ENCODE measurements around the gene SEMA3F.

SEMA3F gene

GRCh38 chr3:50185230-50185629 lies 30.1 kb downstream of the SEMA3F start:
- H3K4me1 Mint-ChIP-seq, result no peaks in the 10 kb centered on the region
- no peaks in the 10 kb centered on the region for H3K9me3 Mint-ChIP-seq
- no peak for DNase-seq (ENCODE audit: low spot score in 2 of 2)
- H3K27me3 Mint-ChIP-seq, result peaks cover 12% of the 10 kb centered on the region
- H3K27ac Mint-ChIP-seq (ENCODE audit: low read depth), result no peak overlapping the region
- no peak for ATAC-seq (replicated peaks; ENCODE audit: extremely low read depth, poor library complexity, severe bottlenecking)
- no peak overlapping the region for H3K4me3 Mint-ChIP-seq
- H3K36me3 Mint-ChIP-seq (ENCODE audit: insufficient read depth), result no peaks in the 10 kb centered on the region

GRCh38 chr3:50186096-50186495 lies 31.0 kb downstream of the SEMA3F start:
- Mint-ChIP-seq H3K27me3 (peaks cover 12% of the 10 kb centered on the region), H3K27ac (ENCODE audit: low read depth) (no peak overlapping the region), H3K4me3 (no peak overlapping the region), H3K9me3 (no peaks in the 10 kb centered on the region), H3K4me1 (no peaks in the 10 kb centered on the region), H3K36me3 (ENCODE audit: insufficient read depth) (no peaks in the 10 kb centered on the region)
- no peak for ATAC-seq (replicated peaks; ENCODE audit: extremely low read depth, poor library complexity, severe bottlenecking)
- DNase-seq (ENCODE audit: low spot score in 2 of 2), result no peak

- ATAC-seq (replicated peaks; ENCODE audit: extremely low read depth, poor library complexity, severe bottlenecking) (no peak), DNase-seq (ENCODE audit: low spot score in 2 of 2) (no peak)
- Mint-ChIP-seq H3K27ac (ENCODE audit: low read depth) (no peak overlapping the region), H3K36me3 (ENCODE audit: insufficient read depth) (peaks cover 1% of the 10 kb centered on the region), H3K27me3 (peaks cover 12% of the 10 kb centered on the region), H3K4me1 (no peaks in the 10 kb centered on the region), H3K9me3 (no peaks in the 10 kb centered on the region), H3K4me3 (no peak overlapping the region)
These were observed 32.6 kb downstream of the SEMA3F start for GRCh38 chr3:50187750-50188149.

- ATAC-seq (replicated peaks; ENCODE audit: extremely low read depth, poor library complexity, severe bottlenecking) (no peak), DNase-seq (ENCODE audit: low spot score in 2 of 2) (no peak)
- peaks cover 2% of the 10 kb centered on the region for H3K4me1 Mint-ChIP-seq
- H3K36me3 Mint-ChIP-seq (ENCODE audit: insufficient read depth), result peaks cover 1% of the 10 kb centered on the region
- no peak overlapping the region for H3K4me3 Mint-ChIP-seq
- peaks cover 1% of the 10 kb centered on the region for H3K27me3 Mint-ChIP-seq
- no peaks in the 10 kb centered on the region for H3K9me3 Mint-ChIP-seq
- no peak overlapping the region for H3K27ac Mint-ChIP-seq (ENCODE audit: low read depth)
These were observed 34.1 kb downstream of the SEMA3F start for GRCh38 chr3:50189274-50189673.

GRCh38 chr3:50189989-50190388 lies 34.9 kb downstream of the SEMA3F start:
- ATAC-seq (replicated peaks; ENCODE audit: extremely low read depth, poor library complexity, severe bottlenecking), result no peak
- Mint-ChIP-seq H3K4me1 (peaks cover 6% of the 10 kb centered on the region), H3K27ac (ENCODE audit: low read depth) (no peak overlapping the region), H3K4me3 (no peak overlapping the region), H3K9me3 (no peaks in the 10 kb centered on the region), H3K36me3 (ENCODE audit: insufficient read depth) (peaks cover 4% of the 10 kb centered on the region), H3K27me3 (no peaks in the 10 kb centered on the region)
- DNase-seq (ENCODE audit: low spot score in 2 of 2), result no peak

- Mint-ChIP-seq H3K4me3 (no peak within 1 kb of the TSS), H3K9me3 (no peaks in the 10 kb centered on the region), H3K4me1 (peaks cover 6% of the 10 kb centered on the region), H3K27ac (ENCODE audit: low read depth) (no peak within 1 kb of the TSS), H3K27me3 (no peaks in the 10 kb centered on the region), H3K36me3 (ENCODE audit: insufficient read depth) (peaks cover 4% of the 10 kb centered on the region)
- no peak for DNase-seq (ENCODE audit: low spot score in 2 of 2)
- ATAC-seq (replicated peaks; ENCODE audit: extremely low read depth, poor library complexity, severe bottlenecking), result no peak
These were observed 36.0 kb downstream of the SEMA3F start, which contains the start of gene GNAT1 for GRCh38 chr3:50190936-50191660. TSS of gene GNAT1 (plus strand) at chr3:50191610. CDS start at chr3:50191726, 116 bp downstream.

GRCh38 chr3:50192124-50192523 lies 37.0 kb downstream of the SEMA3F start:
- no peak overlapping the region for H3K4me3 Mint-ChIP-seq
- H3K9me3 Mint-ChIP-seq, result no peaks in the 10 kb centered on the region
- no peak for ATAC-seq (replicated peaks; ENCODE audit: extremely low read depth, poor library complexity, severe bottlenecking)
- no peak overlapping the region for H3K27ac Mint-ChIP-seq (ENCODE audit: low read depth)
- no peak for DNase-seq (ENCODE audit: low spot score in 2 of 2)
- H3K27me3 Mint-ChIP-seq, result no peaks in the 10 kb centered on the region
- H3K4me1 Mint-ChIP-seq, result peaks cover 6% of the 10 kb centered on the region
- H3K36me3 Mint-ChIP-seq (ENCODE audit: insufficient read depth), result peaks cover 4% of the 10 kb centered on the region

- Mint-ChIP-seq H3K4me1 (peaks cover 6% of the 10 kb centered on the region), H3K9me3 (no peaks in the 10 kb centered on the region), H3K27ac (ENCODE audit: low read depth) (no peak overlapping the region), H3K4me3 (no peak overlapping the region), H3K36me3 (ENCODE audit: insufficient read depth) (peaks cover 4% of the 10 kb centered on the region), H3K27me3 (no peaks in the 10 kb centered on the region)
- ATAC-seq (replicated peaks; ENCODE audit: extremely low read depth, poor library complexity, severe bottlenecking) (no peak), DNase-seq (ENCODE audit: low spot score in 2 of 2) (peak; percentile 82 to 88)
These were observed 37.6 kb downstream of the SEMA3F start for GRCh38 chr3:50192689-50193141.

- Mint-ChIP-seq H3K9me3 (no peaks in the 10 kb centered on the region), H3K36me3 (ENCODE audit: insufficient read depth) (peaks cover 4% of the 10 kb centered on the region), H3K27me3 (peaks cover 1% of the 10 kb centered on the region), H3K4me1 (peaks cover 6% of the 10 kb centered on the region), H3K4me3 (no peak overlapping the region), H3K27ac (ENCODE audit: low read depth) (no peak overlapping the region)
- ATAC-seq (replicated peaks; ENCODE audit: extremely low read depth, poor library complexity, severe bottlenecking), result no peak
- DNase-seq (ENCODE audit: low spot score in 2 of 2), result no peak
These were observed 38.2 kb downstream of the SEMA3F start for GRCh38 chr3:50193286-50193685.

- DNase-seq (ENCODE audit: low spot score in 2 of 2) (no peak), ATAC-seq (replicated peaks; ENCODE audit: extremely low read depth, poor library complexity, severe bottlenecking) (no peak)
- Mint-ChIP-seq H3K36me3 (ENCODE audit: insufficient read depth) (peaks cover 4% of the 10 kb centered on the region), H3K4me1 (peaks cover 6% of the 10 kb centered on the region), H3K27ac (ENCODE audit: low read depth) (no peak overlapping the region), H3K27me3 (peaks cover 6% of the 10 kb centered on the region), H3K9me3 (no peaks in the 10 kb centered on the region), H3K4me3 (peak overlapping the region; percentile 38)
These were observed 38.6 kb downstream of the SEMA3F start for GRCh38 chr3:50193746-50194127.

- peak overlapping the region; percentile 38 for H3K4me3 Mint-ChIP-seq
- DNase-seq (ENCODE audit: low spot score in 2 of 2) (peak; percentile 81), ATAC-seq (replicated peaks; ENCODE audit: extremely low read depth, poor library complexity, severe bottlenecking) (peak; percentile 89)
- H3K27ac Mint-ChIP-seq (ENCODE audit: low read depth), result peak overlapping the region; percentile 68
- peaks cover 11% of the 10 kb centered on the region for H3K27me3 Mint-ChIP-seq
- peaks cover 4% of the 10 kb centered on the region for H3K36me3 Mint-ChIP-seq (ENCODE audit: insufficient read depth)
- H3K9me3 Mint-ChIP-seq, result no peaks in the 10 kb centered on the region
- peaks cover 6% of the 10 kb centered on the region for H3K4me1 Mint-ChIP-seq
These were observed 39.2 kb downstream of the SEMA3F start for GRCh38 chr3:50194128-50194902.

- peaks cover 6% of the 10 kb centered on the region for H3K4me1 Mint-ChIP-seq
- DNase-seq (ENCODE audit: low spot score in 2 of 2) (no peak), ATAC-seq (replicated peaks; ENCODE audit: extremely low read depth, poor library complexity, severe bottlenecking) (peak; percentile 68)
- peaks cover 15% of the 10 kb centered on the region for H3K27me3 Mint-ChIP-seq
- H3K4me3 Mint-ChIP-seq, result peak overlapping the region; percentile 38
- peak overlapping the region; percentile 68 for H3K27ac Mint-ChIP-seq (ENCODE audit: low read depth)
- no peaks in the 10 kb centered on the region for H3K9me3 Mint-ChIP-seq
- H3K36me3 Mint-ChIP-seq (ENCODE audit: insufficient read depth), result peaks cover 4% of the 10 kb centered on the region
These were observed 39.9 kb downstream of the SEMA3F start for GRCh38 chr3:50194903-50195500.
